Natural killer cell (primary cell): Measurements from ENCODE around the gene LRRC8C. TPM values are rescaled to one million over a fixed set of nuclear protein-coding genes. Genes with fewer than 3 reads are reported as not detected.

ENCODE experiments used
- ATAC-seq, 3 donors: fragments of 150-1000 bp in 2 of 3; fragments of 200-7000 bp in 1 of 3; cut with Tn5 transposase; 1 replicate in 1 of 3; 2 replicates in 2 of 3; pipeline ENCODE4 v1.10.0; 2021; ENCODE audit warnings: mild to moderate bottlenecking in 2 of 3, moderate library complexity in 2 of 3
- DNase-seq, 2 donors: peaks; one replicate each; pipeline versions ENCODE4 v3.0.0 to v3.0.0-alpha.2; 2013 to 2021; ENCODE audit warnings: mixed read lengths in 1 of 2
- H3K27ac ChIP-seq: one replicate; pipeline ENCODE4 v1.5.1; 2013; ENCODE audit warnings: mild to moderate bottlenecking, low read length
- H3K27me3 ChIP-seq: one replicate; pipeline ENCODE4 v1.6.1; 2013; ENCODE audit warnings: low read length; ENCODE audit not compliant: control insufficient read depth, insufficient read depth
- H3K36me3 ChIP-seq: one replicate; pipeline ENCODE4 v1.6.1; 2013; ENCODE audit warnings: low read length; ENCODE audit not compliant: control insufficient read depth, insufficient read depth
- H3K4me1 ChIP-seq: one replicate; pipeline ENCODE4 v1.6.1; 2013; ENCODE audit warnings: low read length; ENCODE audit not compliant: control insufficient read depth, insufficient read depth
- H3K4me3 ChIP-seq: one replicate; pipeline ENCODE4 v1.5.1; 2013; ENCODE audit warnings: low read length
- H3K9me3 ChIP-seq: one replicate; pipeline ENCODE4 v1.6.1; 2013; ENCODE audit warnings: low read length; ENCODE audit not compliant: control insufficient read depth, insufficient read depth
- H3K27ac Mint-ChIP-seq, 2 donors: one replicate each; pipeline ENCODE4 v1.8.0; 2022; ENCODE audit warnings: mild to moderate bottlenecking in 2 of 2, mixed read lengths in 2 of 2, moderate library complexity in 1 of 2
- H3K27me3 Mint-ChIP-seq, 2 donors: one replicate each; pipeline ENCODE4 v1.8.0; 2022; ENCODE audit warnings: low read depth in 2 of 2, mixed read lengths in 2 of 2
- H3K36me3 Mint-ChIP-seq: one replicate; pipeline ENCODE4 v1.8.0; 2022; ENCODE audit warnings: mixed read lengths
- H3K4me1 Mint-ChIP-seq, 2 donors: one replicate each; pipeline ENCODE4 v1.8.0; 2022; ENCODE audit warnings: mixed read lengths in 2 of 2
- H3K4me3 Mint-ChIP-seq: one replicate; pipeline ENCODE4 v1.8.0; 2022; ENCODE audit warnings: mild to moderate bottlenecking, moderate library complexity, mixed read lengths
- H3K9me3 Mint-ChIP-seq, 2 donors: one replicate each; pipeline ENCODE4 v1.8.0; 2022; ENCODE audit warnings: mixed read lengths in 2 of 2
- CTCF ChIP-seq: fragments of 200-600 bp; IDR thresholded peaks from one replicate; pipeline ENCODE4 v1.8.0; 2022; ENCODE audit warnings: antibody characterized with exemption
- WGBS: methylation state at CpG from one replicate; pipeline ENCODE4 v1.1.7; 2013; ENCODE audit warnings: missing lambda C conversion rate; ENCODE audit not compliant: insufficient coverage; 5-methylcytosine and 5-hydroxymethylcytosine counted together
- intact Hi-C: fragments of 100-400 bp; cut with micrococcal nuclease; formaldehyde crosslinking; loops from one replicate; pipeline ENCODE4 v1.14.2; 2022
- total RNA-seq, 4 donors: library from RNA; stranded (reverse); fragments of 120-200 nt in 1 of 4; gene quantifications; one replicate each; pipeline versions ENCODE4 v1.2.3 to v1.2.4, GENCODE V29; 2013 to 2022

LRRC8C gene
- total RNA-seq, 3 donors from 2014 or later (not counting 1 experiment from before 2014, with no cell fraction given) = 7.6 to 19.1 (median 15.1) TPM

- no peak overlapping the region for H3K27ac ChIP-seq
- no peaks in the 10 kb centered on the region for H3K36me3 Mint-ChIP-seq
- no peaks in the 10 kb centered on the region for H3K9me3 Mint-ChIP-seq
- peaks cover 7 to 8% of the 10 kb centered on the region in 2 donors for H3K4me1 Mint-ChIP-seq
- ATAC-seq (no peak), DNase-seq (no peak)
- no peak overlapping the region for H3K4me3 ChIP-seq
- no peak for TF ChIP-seq CTCF
- intact Hi-C loops = loop anchor here (1.0 kb wide), 3 partner anchors 79 to 164 kb away; no protein-coding TSS in a partner anchor
- 100% methylated on average over 1 of the region's 2 CpGs for WGBS
- H3K27ac Mint-ChIP-seq = peak overlapping the region in 1 of 2 donors; percentile 2
- H3K27me3 ChIP-seq = no peaks in the 10 kb centered on the region
- H3K4me1 ChIP-seq = no peaks in the 10 kb centered on the region
- no peaks in the 10 kb centered on the region for H3K27me3 Mint-ChIP-seq
- H3K36me3 ChIP-seq = no peaks in the 10 kb centered on the region
- no peaks in the 10 kb centered on the region for H3K9me3 ChIP-seq
- no peak overlapping the region for H3K4me3 Mint-ChIP-seq
Measured at GRCh38 chr1:89599332-89599630, 33.6 kb upstream of the LRRC8C start.

- H3K27ac ChIP-seq = no peak overlapping the region
- DNase-seq (no peak), ATAC-seq (no peak)
- intact Hi-C loops = no loop called here
- TF ChIP-seq CTCF = no peak
- peaks cover 8 to 12% of the 10 kb centered on the region in 2 donors for H3K4me1 Mint-ChIP-seq
- no peaks in the 10 kb centered on the region for H3K9me3 ChIP-seq
- no peaks in the 10 kb centered on the region for H3K36me3 Mint-ChIP-seq
- WGBS = 94% methylated on average over 2 of the region's 3 CpGs
- no peaks in the 10 kb centered on the region for H3K27me3 ChIP-seq
- H3K9me3 Mint-ChIP-seq = no peaks in the 10 kb centered on the region
- H3K27ac Mint-ChIP-seq = no peak overlapping the region
- no peaks in the 10 kb centered on the region for H3K36me3 ChIP-seq
- H3K4me3 Mint-ChIP-seq = no peak overlapping the region
- no peak overlapping the region for H3K4me3 ChIP-seq
- no peaks in the 10 kb centered on the region for H3K27me3 Mint-ChIP-seq
- peaks cover 5% of the 10 kb centered on the region for H3K4me1 ChIP-seq
Measured at GRCh38 chr1:89600451-89601224, 32.3 kb upstream of the LRRC8C start.

GRCh38 chr1:89602871-89603404, 30.0 kb upstream of the LRRC8C start:
- no peak for TF ChIP-seq CTCF
- DNase-seq (peak in 1 of 2 donors; percentile 49), ATAC-seq (no peak)
- no peaks in the 10 kb centered on the region for H3K36me3 ChIP-seq
- Mint-ChIP-seq H3K4me3 (no peak overlapping the region), H3K4me1 (peaks cover 28 to 35% of the 10 kb centered on the region in 2 donors), H3K36me3 (no peaks in the 10 kb centered on the region), H3K9me3 (no peaks in the 10 kb centered on the region), H3K27ac (no peak overlapping the region), H3K27me3 (no peaks in the 10 kb centered on the region)
- no peak overlapping the region for H3K4me3 ChIP-seq
- intact Hi-C loops = no loop called here
- no peaks in the 10 kb centered on the region for H3K9me3 ChIP-seq
- H3K27me3 ChIP-seq = no peaks in the 10 kb centered on the region
- WGBS = 86% methylated on average over 5 of the region's 6 CpGs
- H3K4me1 ChIP-seq = peaks cover 14% of the 10 kb centered on the region
- H3K27ac ChIP-seq = no peak overlapping the region
